Hematopoietic multipotent progenitor cell (in vitro differentiated cells): ENCODE measurements around the gene SPECC1. TPM values are rescaled to one million over a fixed set of nuclear protein-coding genes. Genes with fewer than 3 reads are reported as not detected.
A peak's percentile ranks its signal among the peaks of the same experiment; 100 is the strongest.
"Not testable (repeated sequence)": the region's sequence is repeated elsewhere in the genome, so short reads cannot be mapped to it uniquely, and the experiment has no call there.

Experiments used
- DNase-seq, 3 donors: peaks; one replicate each; pipeline ENCODE4 v3.0.0-alpha.2; 2011 to 2015; ENCODE audit warnings: low read depth in 2 of 3, low spot score in 2 of 3
- total RNA-seq: library from RNA; depleted of rRNA; stranded (reverse); fragments of >200 nt; gene quantifications from one replicate; pipeline ENCODE4 v1.2.3, GENCODE V29; 2012

SPECC1 gene
- total RNA-seq, 1 donor = 39.9 TPM

- DNase-seq = peak in 2 of 3 donors; percentile 65 to 70
These were observed 1.1 kb downstream of the SPECC1 start for GRCh38 chr17:20010099-20010863.

DNA sequence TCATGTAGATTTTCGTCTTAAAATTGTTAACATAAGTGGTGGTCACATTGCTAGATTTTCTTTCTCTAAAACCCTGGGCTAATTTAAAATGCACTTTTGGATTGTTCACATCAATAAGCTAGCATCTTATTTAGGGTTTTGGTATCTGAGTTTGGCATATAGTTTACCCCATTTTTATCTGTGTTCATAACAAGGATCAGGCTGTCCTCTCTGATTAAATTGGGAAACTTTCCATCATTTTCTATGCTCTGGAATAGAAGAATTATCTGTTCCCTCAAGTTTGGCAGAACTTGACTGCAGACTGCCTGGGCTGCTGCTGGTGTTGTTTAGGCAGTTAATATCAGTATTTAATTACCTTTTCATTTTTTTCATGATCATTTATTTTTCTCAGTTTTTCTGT is 1.8 kb downstream of the SPECC1 start:
- DNase-seq = no peak

GRCh38 chr17:20012017-20012536 is 2.9 kb downstream of the SPECC1 start:
- DNase-seq = no peak

DNA sequence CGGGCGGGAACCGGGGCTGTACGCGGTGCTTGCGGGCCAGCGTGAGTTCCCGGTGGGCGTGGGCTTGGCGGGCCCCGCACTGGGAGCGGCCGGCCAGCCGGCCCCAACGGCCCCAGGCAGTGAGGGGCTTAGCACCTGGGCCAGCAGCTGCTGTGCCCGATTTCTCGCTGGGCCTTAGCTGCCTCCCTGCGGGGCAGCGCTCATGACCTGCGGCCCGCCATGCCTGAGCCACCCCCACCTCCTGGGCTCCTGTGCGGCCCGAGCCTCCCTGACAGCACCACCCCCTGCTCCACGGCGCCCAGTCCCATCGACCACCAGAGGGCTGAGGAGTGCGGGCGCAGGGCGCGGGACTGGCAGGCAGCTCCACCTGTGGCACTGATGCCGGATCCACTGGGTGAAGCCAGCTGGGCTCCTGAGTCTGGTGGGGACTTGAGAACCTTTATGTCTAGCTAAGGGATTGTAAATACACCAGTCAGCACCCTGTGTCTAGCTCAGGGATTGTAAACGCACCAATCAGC is 7.4 kb downstream of the SPECC1 start:
- not testable (repeated sequence) for DNase-seq

DNA sequence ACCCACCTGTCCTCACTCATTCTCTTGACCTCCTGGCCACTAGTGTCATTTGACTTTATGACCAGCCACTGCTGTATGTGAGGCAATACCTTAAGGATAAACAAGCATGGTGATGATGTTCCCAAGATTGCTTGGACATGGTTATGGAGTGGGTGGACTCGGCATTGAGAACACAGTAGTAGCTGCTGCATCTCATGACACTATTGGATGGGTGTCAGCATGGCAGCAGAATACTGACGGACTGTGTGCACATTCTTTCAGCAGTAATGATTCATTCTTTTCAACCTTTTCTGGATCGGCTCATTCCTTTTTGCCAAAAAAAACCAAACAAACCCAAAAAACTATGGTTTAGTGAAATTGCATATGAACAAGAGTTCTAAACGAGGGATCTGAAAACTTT is 13.5 kb downstream of the SPECC1 start:
- no peak for DNase-seq

DNA sequence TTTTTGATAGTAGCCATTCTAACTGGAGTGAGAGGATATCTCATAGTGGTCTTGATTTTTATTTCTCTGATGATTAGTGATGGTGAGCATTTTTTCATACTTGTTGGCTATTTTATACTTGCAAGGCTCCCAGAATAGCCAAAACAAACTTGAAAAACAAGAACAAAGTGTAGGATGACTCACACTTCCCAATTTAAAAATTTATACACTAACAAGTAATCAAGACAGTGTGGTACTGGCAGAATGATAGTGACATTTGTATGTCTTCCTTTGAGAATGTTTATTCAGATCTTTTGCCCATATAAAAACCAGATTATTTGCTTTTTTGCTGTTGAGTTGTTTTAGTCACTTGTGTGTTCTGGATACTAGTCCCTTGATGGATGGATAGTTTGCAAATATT is 17.8 kb downstream of the SPECC1 start:
- DNase-seq = no peak

- no peak for DNase-seq
These were observed 19.3 kb downstream of the SPECC1 start for GRCh38 chr17:20028443-20028842.

GRCh38 chr17:20032636-20033035 is 23.5 kb downstream of the SPECC1 start:
- DNase-seq = peak in 1 of 3 donors; percentile 48

GRCh38 chr17:20033415-20033814 is 24.3 kb downstream of the SPECC1 start:
- no peak for DNase-seq

- no peak for DNase-seq
These were observed 26.3 kb downstream of the SPECC1 start for GRCh38 chr17:20035501-20035900.

GRCh38 chr17:20037286-20037685 is 28.1 kb downstream of the SPECC1 start:
- not testable (repeated sequence) for DNase-seq

DNA sequence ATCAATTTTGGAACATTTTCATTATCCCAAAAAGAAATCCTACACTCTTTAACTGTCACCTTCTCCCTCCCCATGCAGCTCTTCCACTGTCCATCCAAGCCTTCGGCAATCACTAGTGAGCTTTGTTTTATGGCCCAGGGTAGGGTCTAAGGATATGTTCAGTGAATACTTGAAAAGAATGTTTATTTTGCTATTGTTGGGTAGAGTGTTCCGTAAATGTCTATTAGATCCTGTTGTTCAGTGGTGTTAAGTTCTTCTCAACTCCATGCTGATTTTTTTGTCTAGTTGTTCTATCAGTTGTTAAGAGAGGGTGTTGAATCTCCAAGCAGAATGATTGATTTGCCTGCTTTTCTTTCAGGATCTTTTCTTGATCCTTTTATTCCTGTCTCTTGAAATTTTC is 29.9 kb downstream of the SPECC1 start:
- DNase-seq = no peak

DNA sequence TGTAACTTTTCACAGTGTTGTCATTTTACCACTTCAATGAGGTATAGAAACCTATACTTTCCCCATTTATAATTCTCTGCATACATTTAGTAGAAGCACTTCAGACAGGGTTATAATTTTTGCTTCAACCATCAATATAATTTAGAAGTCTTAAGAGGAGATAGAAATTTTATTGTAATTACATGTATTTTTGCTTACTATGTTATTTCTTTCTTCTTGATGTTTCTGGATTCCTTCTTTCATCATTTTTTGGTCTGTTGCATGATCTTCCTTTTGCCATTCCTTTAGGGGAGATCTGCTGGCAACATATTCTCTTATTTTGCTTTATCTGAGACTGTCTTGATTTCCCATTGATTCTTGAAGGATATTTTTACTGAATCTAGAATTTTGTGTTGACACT is 31.1 kb downstream of the SPECC1 start:
- no peak for DNase-seq

DNA sequence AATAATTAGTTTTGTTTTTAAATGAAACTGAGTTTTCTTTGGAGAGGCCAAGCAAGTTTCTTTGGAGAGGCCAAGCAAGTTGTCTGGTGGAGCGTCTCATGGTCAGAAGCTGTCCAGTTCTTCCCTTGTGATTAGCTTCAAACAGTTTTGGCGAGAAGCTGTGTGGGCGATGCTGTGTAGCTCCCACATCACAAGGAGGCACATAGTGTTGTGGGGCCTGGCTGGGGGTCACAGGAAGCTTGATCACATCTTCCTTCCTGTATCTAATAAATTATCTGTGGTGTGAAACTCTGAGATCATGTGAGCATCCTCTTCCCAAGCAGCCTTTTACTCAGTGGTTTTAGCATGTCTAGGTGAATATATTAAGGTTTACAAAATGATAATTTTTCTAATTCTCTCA is 33.9 kb downstream of the SPECC1 start:
- no peak for DNase-seq

DNA sequence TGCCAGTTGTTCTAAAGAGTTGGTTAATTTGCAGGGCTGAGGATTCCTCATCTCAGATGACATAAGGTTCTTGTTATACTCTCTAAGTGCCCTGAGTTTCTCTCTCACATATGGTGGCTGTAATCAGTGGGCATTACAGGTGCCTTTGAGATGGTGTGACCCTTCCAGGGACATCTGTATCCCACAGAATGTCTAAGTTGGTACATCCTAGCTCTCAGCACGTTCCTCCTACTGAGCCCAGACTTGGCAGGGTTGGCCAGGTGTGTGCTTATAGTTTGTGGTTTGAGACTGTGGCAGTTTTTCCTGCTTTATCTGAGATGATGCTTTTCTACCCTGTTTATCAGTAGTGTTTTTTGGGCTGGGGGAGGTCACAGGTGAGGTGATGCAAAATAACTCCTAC is 36.3 kb downstream of the SPECC1 start:
- DNase-seq = no peak

DNA sequence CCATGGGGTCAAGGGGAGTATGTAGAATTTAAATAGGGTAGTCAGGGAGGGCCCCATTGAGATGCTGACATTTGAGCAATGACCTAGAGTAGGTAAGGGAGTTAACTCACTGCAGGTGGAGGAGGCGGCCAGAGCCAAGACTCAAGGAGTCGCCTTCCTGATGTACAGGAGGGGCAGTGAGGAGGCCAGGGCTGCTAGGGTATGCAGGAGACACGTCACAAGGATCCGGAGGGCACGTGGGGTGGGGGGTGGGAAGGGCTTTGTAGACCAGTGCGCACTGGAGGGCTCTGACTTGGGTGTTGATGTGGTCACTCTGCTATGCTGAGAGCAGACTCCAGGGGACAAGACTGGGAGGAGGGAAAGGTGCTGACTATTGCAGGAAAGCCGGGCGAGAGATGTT is 37.5 kb downstream of the SPECC1 start:
- DNase-seq = no peak

- DNase-seq = no peak
These were observed 42.5 kb downstream of the SPECC1 start for GRCh38 chr17:20051624-20052023.

GRCh38 chr17:20053361-20053964 is 44.3 kb downstream of the SPECC1 start:
- no peak for DNase-seq

GRCh38 chr17:20059728-20060188 is 50.6 kb downstream of the SPECC1 start:
- peak in 1 of 3 donors; percentile 61 for DNase-seq

GRCh38 chr17:20063665-20064648 is 54.8 kb downstream of the SPECC1 start:
- DNase-seq = peak in 2 of 3 donors; percentile 31 to 53

DNA sequence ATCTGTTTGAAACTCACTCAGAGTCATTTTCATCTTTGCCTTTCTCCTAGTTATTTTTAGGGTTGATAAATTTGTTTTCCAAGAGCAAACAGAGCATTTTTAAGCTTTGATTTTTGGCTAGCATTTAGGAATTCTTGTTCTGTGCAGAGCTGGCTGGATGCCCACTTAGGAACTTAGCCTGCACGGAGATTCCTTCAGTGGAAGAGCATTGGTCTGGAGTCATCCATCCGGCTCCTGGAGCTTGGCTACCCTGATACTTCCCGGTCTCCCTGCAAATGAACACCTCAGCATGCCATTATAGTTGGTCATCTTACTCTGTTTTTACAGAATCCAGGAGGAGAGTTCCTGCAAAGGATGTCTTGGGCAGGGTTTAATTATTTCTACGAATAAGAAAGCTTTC is 57.1 kb downstream of the SPECC1 start:
- no peak for DNase-seq
